ENCODE results near the gene PLA2G6. TPM values are rescaled to one million over a fixed set of nuclear protein-coding genes. Genes with fewer than 3 reads are reported as not detected.
A peak's percentile ranks its signal among the peaks of the same experiment; 100 is the strongest.
"Not testable (repeated sequence)": the region's sequence is repeated elsewhere in the genome, so short reads cannot be mapped to it uniquely, and the experiment has no call there.

Gene PLA2G6
- total and polyA plus RNA-seq, 3 donors from 2014 or later, result 89.4 to 135 (median 122) TPM

DNA sequence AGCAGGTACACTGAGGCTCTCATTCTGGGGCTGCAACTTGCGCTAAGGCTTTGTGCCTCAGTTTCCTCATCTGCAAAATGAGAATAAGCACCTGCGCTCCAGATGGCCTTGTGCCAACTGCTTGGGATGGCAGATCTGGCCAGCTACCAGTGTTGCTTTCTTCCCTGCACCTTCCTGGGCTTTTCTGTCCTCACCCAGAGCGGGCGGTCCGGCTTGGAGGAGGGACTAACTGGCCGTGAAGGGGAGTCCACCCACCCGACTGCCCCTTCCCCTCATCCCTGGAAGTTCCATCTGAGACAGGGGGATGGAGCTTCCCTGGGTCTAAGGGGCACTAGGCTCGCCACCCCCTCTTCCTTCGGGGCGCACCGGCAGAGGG is 101.2 kb downstream of the PLA2G6 start:
- no peaks in the 10 kb centered on the region for H3K27me3 ChIP-seq
- DNase-seq, result no peak
- H3K4me1 ChIP-seq, result peaks cover 24% of the 10 kb centered on the region
- WGBS, 2 donors, result 49 to 60% methylated on average over 5 to 11 of the region's 11 CpGs
- TF ChIP-seq CTCF (IDR thresholded peaks at IDR 0.05), result no peak
- no peak for TF ChIP-seq POLR2A (IDR thresholded peaks at IDR 0.05)
- no peak overlapping the region for H3K27ac ChIP-seq
- H3K9me3 ChIP-seq, result no peaks in the 10 kb centered on the region
- peak overlapping the region in 1 of 2 donors; percentile 54 for H3K4me3 ChIP-seq
- no peaks in the 10 kb centered on the region for H3K36me3 ChIP-seq (ENCODE audit: low read depth, missing control alignments)
- intact Hi-C loops (cut with DNase I; ENCODE audit: low total_unique reads), result no loop called here

DNA sequence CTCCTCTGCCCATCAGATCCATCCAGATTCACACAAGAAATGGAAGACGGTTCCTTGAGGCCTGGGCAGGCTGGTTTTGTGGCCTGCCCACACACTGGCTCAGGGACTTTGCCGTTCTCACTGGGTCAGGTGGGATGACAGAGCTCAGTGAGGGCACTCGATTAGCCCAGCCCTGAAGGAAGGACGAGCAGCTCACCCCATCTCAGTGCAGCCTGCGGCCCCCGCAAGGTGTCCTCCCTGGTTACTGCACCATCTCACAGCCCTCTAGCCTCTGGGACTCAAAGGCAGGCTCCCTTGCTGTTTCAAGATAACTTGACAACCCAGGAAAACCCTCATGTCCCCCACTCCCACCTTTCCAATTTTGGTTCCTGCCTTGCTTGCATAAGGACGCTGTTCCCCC is 101.8 kb downstream of the PLA2G6 start:
- H3K27me3 ChIP-seq, result no peaks in the 10 kb centered on the region
- H3K4me3 ChIP-seq, result no peak overlapping the region
- intact Hi-C loops (cut with DNase I; ENCODE audit: low total_unique reads), result no loop called here
- no peaks in the 10 kb centered on the region for H3K36me3 ChIP-seq (ENCODE audit: low read depth, missing control alignments)
- TF ChIP-seq POLR2A (IDR thresholded peaks at IDR 0.05), result no peak
- TF ChIP-seq CTCF (IDR thresholded peaks at IDR 0.05), result no peak
- no peak for DNase-seq
- H3K9me3 ChIP-seq, result no peaks in the 10 kb centered on the region
- 91 to 94% methylated on average over 4 to 7 of the region's 7 CpGs for WGBS, 2 donors
- H3K4me1 ChIP-seq, result peaks cover 31% of the 10 kb centered on the region
- H3K27ac ChIP-seq, result no peak overlapping the region

- H3K4me3 ChIP-seq; intact Hi-C loops (cut with DNase I; ENCODE audit: low total_unique reads); H3K27ac ChIP-seq; H3K9me3 ChIP-seq; H3K27me3 ChIP-seq; H3K36me3 ChIP-seq (ENCODE audit: low read depth, missing control alignments); DNase-seq: not testable (repeated sequence)
- H3K4me1 ChIP-seq, result peaks cover 32% of the 10 kb centered on the region
- 98 to 100% methylated on average over 2 of the region's 2 CpGs for WGBS, 2 donors
These were observed 102.4 kb downstream of the PLA2G6 start for GRCh38 chr22:38079208-38079607.

DNA sequence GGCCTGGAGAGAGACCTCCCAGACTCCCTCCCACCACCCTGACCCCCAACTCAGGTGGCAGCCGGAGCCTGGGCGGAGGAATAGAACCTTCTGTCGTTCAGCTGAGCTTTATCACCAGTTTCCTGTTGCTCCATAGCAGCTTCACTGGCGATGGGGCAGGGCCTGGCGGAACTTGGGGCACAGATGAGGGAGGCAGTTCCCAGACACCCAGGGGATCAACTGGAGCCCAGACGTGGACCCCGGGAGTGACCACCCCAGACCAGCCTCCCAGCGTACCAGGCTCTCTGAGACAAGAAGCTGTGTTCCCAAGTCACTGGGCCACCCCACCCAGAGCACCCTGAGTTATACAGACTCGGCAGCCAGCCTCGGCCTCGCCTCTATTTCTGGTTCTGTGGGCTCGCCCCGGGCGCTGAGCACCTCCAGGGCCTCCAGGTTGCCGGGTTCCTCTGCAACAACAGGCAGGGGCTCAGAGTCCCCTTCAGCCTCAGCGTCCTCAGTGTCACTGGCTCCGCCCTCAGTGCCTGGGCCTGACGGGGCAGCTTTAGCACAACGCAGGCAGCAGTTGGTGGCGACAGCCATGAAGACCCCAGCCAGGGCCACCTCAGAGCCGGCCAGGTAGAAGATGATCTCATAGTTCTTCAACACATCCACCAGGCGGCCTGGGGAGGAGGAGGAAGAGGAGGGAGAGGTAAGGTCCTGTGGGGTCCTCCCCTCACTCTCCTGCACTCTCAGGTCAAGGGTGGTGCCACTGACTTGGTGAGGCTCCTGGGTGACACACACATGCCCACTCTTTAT is 103.4 kb downstream of the PLA2G6 start:
- no peak overlapping the region for H3K27ac ChIP-seq
- no peaks in the 10 kb centered on the region for H3K36me3 ChIP-seq (ENCODE audit: low read depth, missing control alignments)
- intact Hi-C loops (cut with DNase I; ENCODE audit: low total_unique reads), result no loop called here
- no peak for DNase-seq
- no peaks in the 10 kb centered on the region for H3K9me3 ChIP-seq
- H3K4me1 ChIP-seq, result peaks cover 32% of the 10 kb centered on the region
- TF ChIP-seq POLR2A (IDR thresholded peaks at IDR 0.05) (no peak), CTCF (IDR thresholded peaks at IDR 0.05) (no peak)
- no peak overlapping the region for H3K4me3 ChIP-seq
- no peaks in the 10 kb centered on the region for H3K27me3 ChIP-seq
- WGBS, 2 donors, result 75 to 91% methylated on average over 3 to 22 of the region's 22 CpGs

DNA sequence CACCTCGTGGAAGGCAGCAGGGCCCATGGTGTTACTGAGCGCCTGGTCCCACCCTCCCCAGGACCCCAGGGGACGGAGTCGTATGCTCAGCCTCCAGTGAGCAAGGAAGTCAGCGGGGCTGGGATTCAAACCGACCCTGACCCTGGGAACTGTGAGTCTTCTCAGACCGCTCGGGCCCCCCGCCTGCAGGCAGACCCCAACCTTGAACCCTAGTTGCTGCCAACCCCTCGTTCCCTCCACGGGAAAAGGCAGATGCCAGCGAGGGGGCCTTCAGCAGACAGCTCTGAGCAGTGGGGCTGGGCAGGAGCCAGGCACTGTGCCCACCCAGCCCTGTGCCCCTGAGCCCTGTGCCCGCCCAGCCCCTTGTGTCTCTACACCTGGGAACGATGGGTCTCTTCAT is 104.0 kb downstream of the PLA2G6 start:
- intact Hi-C loops (cut with DNase I; ENCODE audit: low total_unique reads), result no loop called here
- 63 to 79% methylated on average over 6 to 14 of the region's 14 CpGs for WGBS, 2 donors
- Histone ChIP-seq H3K27ac (no peak overlapping the region), H3K36me3 (ENCODE audit: low read depth, missing control alignments) (no peaks in the 10 kb centered on the region), H3K9me3 (no peaks in the 10 kb centered on the region), H3K4me1 (peaks cover 31% of the 10 kb centered on the region), H3K27me3 (no peaks in the 10 kb centered on the region), H3K4me3 (no peak overlapping the region)
- DNase-seq, result no peak
- TF ChIP-seq POLR2A (IDR thresholded peaks at IDR 0.05) (no peak), CTCF (IDR thresholded peaks at IDR 0.05) (no peak)
